SU-DHL-6 (cell line): ENCODE results near the gene SYT10.
"Not testable (repeated sequence)": the region's sequence is repeated elsewhere in the genome, so short reads cannot be mapped to it uniquely, and the experiment has no call there.

Experiments used
- H2AFZ ChIP-seq: fragments of 200-600 bp; sonication (generic); 2 replicates; pipeline ENCODE4 v1.6.1; 2014; ENCODE audit warnings: low read depth, mild to moderate bottlenecking, moderate library complexity, mixed read lengths, antibody characterized with exemption, low read length; ENCODE audit not compliant: severe bottlenecking
- H3F3A ChIP-seq: fragments of 200-600 bp; shearing (Covaris generic); 2 replicates; pipeline ENCODE4 v1.6.0; 2016; ENCODE audit warnings: antibody characterized with exemption, mild to moderate bottlenecking; ENCODE audit not compliant: insufficient read depth
- H3K27ac ChIP-seq: fragments of 200-600 bp; sonication (generic); 2 replicates; pipeline ENCODE4 v1.5.1; 2016; ENCODE audit warnings: low read depth, mild to moderate bottlenecking, low read length, moderate library complexity, mixed read lengths
- H3K27me3 ChIP-seq: fragments of 200-600 bp; sonication (generic), shearing (Covaris generic); 2 replicates; pipeline ENCODE4 v1.6.0; 2014; ENCODE audit warnings: mild to moderate bottlenecking, low read length
- H3K36me3 ChIP-seq: fragments of 200-600 bp; sonication (generic); 2 replicates; pipeline ENCODE4 v1.6.1; 2014; ENCODE audit warnings: mild to moderate bottlenecking, low read length, mixed read lengths
- H3K4me2 ChIP-seq: fragments of 300-600, 200-600 bp; shearing (Covaris generic), sonication (generic); 2 replicates; pipeline ENCODE4 v1.6.0; 2014; ENCODE audit warnings: low read length, low read depth, mild to moderate bottlenecking; ENCODE audit not compliant: poor library complexity, severe bottlenecking
- H3K4me3 ChIP-seq: fragments of 200-600 bp; sonication (generic); 2 replicates; pipeline ENCODE4 v1.5.1; 2014; ENCODE audit warnings: antibody characterized with exemption, low read length, mild to moderate bottlenecking, mixed read lengths; ENCODE audit not compliant: insufficient read depth, poor library complexity, severe bottlenecking
- H3K79me2 ChIP-seq: fragments of 200-600 bp; sonication (generic); 2 replicates; pipeline ENCODE4 v1.6.1; 2014; ENCODE audit warnings: mild to moderate bottlenecking, low read length, moderate library complexity; ENCODE audit not compliant: insufficient read depth
- H3K9ac ChIP-seq: fragments of 200-600 bp; sonication (generic); 2 replicates; pipeline ENCODE4 v1.7.0; 2014; ENCODE audit warnings: mild to moderate bottlenecking, low read length
- H3K9me2 ChIP-seq: fragments of 200-600 bp; sonication (generic); replicated peaks from 2 replicates; pipeline ENCODE4 v1.6.1; 2014; ENCODE audit warnings: low read length; ENCODE audit not compliant: insufficient read depth
- H3K9me3 ChIP-seq: fragments of 200-600 bp; sonication (generic); 2 replicates; pipeline ENCODE4 v1.6.1; 2014; ENCODE audit warnings: low read length, mixed read lengths; ENCODE audit not compliant: insufficient read depth
- H4K20me1 ChIP-seq: fragments of 200-600 bp; sonication (generic); 2 replicates; pipeline ENCODE4 v1.6.1; 2014; ENCODE audit warnings: low read depth, mild to moderate bottlenecking, antibody characterized with exemption, low read length, moderate library complexity, mixed read lengths
- CTCF ChIP-seq: fragments of 200-600 bp; sonication (generic); IDR thresholded peaks from one replicate; pipeline ENCODE4 v1.5.1; 2017; ENCODE audit warnings: antibody characterized with exemption, mild to moderate bottlenecking, low read length, moderate library complexity; ENCODE audit not compliant: insufficient read depth, poor library complexity, severe bottlenecking
- EZH2phosphoT487 ChIP-seq: fragments of 200-600 bp; sonication (generic), shearing (Covaris generic); conservative IDR thresholded peaks from 2 replicates; pipeline ENCODE4 v1.6.1; 2018; ENCODE audit warnings: mild to moderate bottlenecking, antibody characterized with exemption, low read length, moderate library complexity, mixed read lengths

The SYT10 gene

GRCh38 chr12:33370318-33370717 is 69.3 kb downstream of the SYT10 start:
- Histone ChIP-seq H2AFZ (no peak overlapping the region), H3K36me3 (no peaks in the 10 kb centered on the region; the same call in 1 of the 2 replicates), H3F3A (no peaks in the 10 kb centered on the region)

GRCh38 chr12:33357181-33357580 is 82.4 kb downstream of the SYT10 start:
- no peak overlapping the region for H3K9ac ChIP-seq
- H3K27me3 ChIP-seq = no peaks in the 10 kb centered on the region
- no peak overlapping the region for H3K4me3 ChIP-seq
- no peaks in the 10 kb centered on the region for H3F3A ChIP-seq
- no peaks in the 10 kb centered on the region for H3K9me2 ChIP-seq
- no peaks in the 10 kb centered on the region for H3K9me3 ChIP-seq
- no peaks in the 10 kb centered on the region for H4K20me1 ChIP-seq
- H3K79me2 ChIP-seq = no peaks in the 10 kb centered on the region
- H2AFZ ChIP-seq = no peak overlapping the region
- H3K36me3 ChIP-seq = no peaks in the 10 kb centered on the region
- no peak for TF ChIP-seq EZH2phosphoT487
- TF ChIP-seq CTCF = no peak
- H3K4me2 ChIP-seq = no peak overlapping the region
- H3K27ac ChIP-seq = no peak overlapping the region

More at GRCh38 chr12:33370318-33370717, 69.3 kb downstream of the SYT10 start:
- Histone ChIP-seq H4K20me1 (no peaks in the 10 kb centered on the region), H3K9ac (no peak overlapping the region), H3K79me2 (no peaks in the 10 kb centered on the region), H3K4me3 (no peak overlapping the region), H3K4me2 (no peak overlapping the region), H3K9me2 (no peaks in the 10 kb centered on the region), H3K27ac (no peak overlapping the region), H3K27me3 (no peaks in the 10 kb centered on the region), H3K9me3 (no peaks in the 10 kb centered on the region)
- TF ChIP-seq EZH2phosphoT487 (no peak), CTCF (no peak)

- no peak overlapping the region for H3K4me2 ChIP-seq
- no peak overlapping the region for H3K4me3 ChIP-seq
- no peaks in the 10 kb centered on the region for H3K27me3 ChIP-seq
- no peaks in the 10 kb centered on the region for H3K36me3 ChIP-seq
- no peaks in the 10 kb centered on the region for H4K20me1 ChIP-seq
- H3F3A ChIP-seq = no peaks in the 10 kb centered on the region
- no peak overlapping the region for H3K9ac ChIP-seq
- no peak overlapping the region for H3K27ac ChIP-seq
- no peak for TF ChIP-seq CTCF
- no peak for TF ChIP-seq EZH2phosphoT487
- H3K9me2 ChIP-seq = no peaks in the 10 kb centered on the region
- H2AFZ ChIP-seq = no peak overlapping the region
- 0 out of 2 replicates have a peak, but pooled peaks cover 2% of the 10 kb centered on the region for H3K9me3 ChIP-seq
- no peaks in the 10 kb centered on the region for H3K79me2 ChIP-seq
These were observed 89.8 kb downstream of the SYT10 start for GRCh38 chr12:33349791-33350190.

GRCh38 chr12:33331961-33332398 is 107.6 kb downstream of the SYT10 start:
- not testable (repeated sequence) for H3F3A ChIP-seq, H4K20me1 ChIP-seq, H3K4me3 ChIP-seq, H3K27me3 ChIP-seq, H3K4me2 ChIP-seq, H3K79me2 ChIP-seq, H2AFZ ChIP-seq, H3K9me2 ChIP-seq, H3K9ac ChIP-seq, H3K9me3 ChIP-seq, H3K36me3 ChIP-seq, H3K27ac ChIP-seq
